OCI-LY3 (cell line): ENCODE results near the gene WFDC2.
A peak's percentile ranks its signal among the peaks of the same experiment; 100 is the strongest.

Source experiments
- H2AFZ ChIP-seq: fragments of 200-600, 300-600 bp; shearing (Covaris generic); 2 replicates; pipeline ENCODE4 v1.6.0; 2014; ENCODE audit warnings: antibody characterized with exemption, low read depth, low read length
- H3K27ac ChIP-seq: fragments of 200-600, 300-600 bp; sonication (generic); 2 replicates; pipeline ENCODE4 v1.5.1; 2014; ENCODE audit warnings: mild to moderate bottlenecking, low read length, moderate library complexity, mixed read lengths
- H3K27me3 ChIP-seq: fragments of 200-600, 300-600 bp; sonication (generic); 2 replicates; pipeline ENCODE4 v1.6.1; 2014; ENCODE audit warnings: low read depth, low read length, mixed read lengths
- H3K36me3 ChIP-seq: fragments of 200-600, 300-600 bp; sonication (generic); replicated peaks from 2 replicates; pipeline ENCODE3; 2014; ENCODE audit warnings: low read depth, low read length, mixed read lengths
- H3K4me1 ChIP-seq: fragments of 300-600, 200-600 bp; sonication (generic); 2 replicates; pipeline ENCODE4 v1.6.1; 2014; ENCODE audit warnings: low read length, mixed read lengths
- H3K4me2 ChIP-seq: fragments of 200-600, 300-600 bp; sonication (generic); 2 replicates; pipeline ENCODE4 v1.6.1; 2014; ENCODE audit warnings: low read length, mixed read lengths
- H3K4me3 ChIP-seq: fragments of 300-600, 200-600 bp; sonication (generic); 2 replicates; pipeline ENCODE4 v1.5.1; 2014; ENCODE audit warnings: antibody characterized with exemption, mild to moderate bottlenecking, low read length, moderate library complexity
- H3K79me2 ChIP-seq: fragments of 300-600, 200-600 bp; shearing (Covaris generic); 2 replicates; pipeline ENCODE4 v1.6.1; 2014; ENCODE audit warnings: mild to moderate bottlenecking, low read length, mixed read lengths
- H3K9ac ChIP-seq: fragments of 300-600, 200-600 bp; shearing (Covaris generic); 2 replicates; pipeline ENCODE4 v1.6.0; 2014; ENCODE audit warnings: mild to moderate bottlenecking, low read length, moderate library complexity
- H3K9me3 ChIP-seq: fragments of 200-600, 300-600 bp; shearing (Covaris generic); 2 replicates; pipeline ENCODE4 v1.6.1; 2014; ENCODE audit warnings: low read length, mixed read lengths; ENCODE audit not compliant: insufficient read depth
- H4K20me1 ChIP-seq: fragments of 200-600, 300-600 bp; sonication (generic); 2 replicates; pipeline ENCODE4 v1.6.1; 2016; ENCODE audit warnings: low read length, mixed read lengths; ENCODE audit not compliant: insufficient read depth
- CTCF ChIP-seq: fragments of 200-600, 300-600 bp; sonication (generic); IDR thresholded peaks from 2 replicates; pipeline ENCODE4 v1.5.1; 2014; ENCODE audit warnings: antibody characterized with exemption, low read length, low read depth
- EZH2phosphoT487 ChIP-seq: fragments of 200-600 bp; shearing (Covaris generic); IDR thresholded peaks from 2 replicates; pipeline ENCODE4 v1.6.1; 2018; ENCODE audit warnings: antibody characterized with exemption, mixed run types, low read depth

WFDC2 gene

GRCh38 chr20:45479822-45480221 lies 10.3 kb downstream of the WFDC2 start:
- no peaks in the 10 kb centered on the region for H4K20me1 ChIP-seq
- H3K36me3 ChIP-seq: no peaks in the 10 kb centered on the region
- peaks cover 51% of the 10 kb centered on the region for H3K27me3 ChIP-seq
- no peak overlapping the region for H3K9ac ChIP-seq
- H3K79me2 ChIP-seq: no peaks in the 10 kb centered on the region
- no peak overlapping the region for H2AFZ ChIP-seq
- no peak overlapping the region for H3K27ac ChIP-seq
- no peaks in the 10 kb centered on the region for H3K4me1 ChIP-seq
- no peaks in the 10 kb centered on the region for H3K9me3 ChIP-seq
- H3K4me2 ChIP-seq: no peak overlapping the region
- no peak overlapping the region for H3K4me3 ChIP-seq
- no peak for TF ChIP-seq EZH2phosphoT487
- no peak for TF ChIP-seq CTCF

- Histone ChIP-seq H3K79me2 (no peaks in the 10 kb centered on the region), H3K9ac (no peak overlapping the region), H3K4me3 (no peak overlapping the region), H3K9me3 (no peaks in the 10 kb centered on the region), H3K36me3 (no peaks in the 10 kb centered on the region), H3K27ac (no peak overlapping the region), H4K20me1 (no peaks in the 10 kb centered on the region), H3K4me1 (no peaks in the 10 kb centered on the region), H2AFZ (no peak overlapping the region), H3K4me2 (no peak overlapping the region), H3K27me3 (peaks cover 69% of the 10 kb centered on the region)
- no peak for TF ChIP-seq CTCF
- no peak for TF ChIP-seq EZH2phosphoT487
Measured at GRCh38 chr20:45484676-45485075, 15.1 kb downstream of the WFDC2 start.

GRCh38 chr20:45485388-45485787 lies 15.8 kb downstream of the WFDC2 start:
- no peaks in the 10 kb centered on the region for H3K36me3 ChIP-seq
- H4K20me1 ChIP-seq: no peaks in the 10 kb centered on the region
- H3K4me3 ChIP-seq: no peak overlapping the region
- H3K4me2 ChIP-seq: no peak overlapping the region
- H3K9ac ChIP-seq: no peak overlapping the region
- no peaks in the 10 kb centered on the region for H3K4me1 ChIP-seq
- peaks cover 76% of the 10 kb centered on the region for H3K27me3 ChIP-seq
- no peak overlapping the region for H3K27ac ChIP-seq
- H3K9me3 ChIP-seq: no peaks in the 10 kb centered on the region
- H3K79me2 ChIP-seq: no peaks in the 10 kb centered on the region
- no peak for TF ChIP-seq CTCF
- H2AFZ ChIP-seq: no peak overlapping the region

- Histone ChIP-seq H3K9ac (no peak overlapping the region), H3K27ac (no peak overlapping the region), H3K36me3 (no peaks in the 10 kb centered on the region), H3K4me3 (no peak overlapping the region), H3K9me3 (no peaks in the 10 kb centered on the region), H3K4me1 (no peaks in the 10 kb centered on the region), H3K4me2 (no peak overlapping the region), H3K27me3 (peaks cover 77% of the 10 kb centered on the region), H3K79me2 (no peaks in the 10 kb centered on the region), H2AFZ (no peak overlapping the region), H4K20me1 (no peaks in the 10 kb centered on the region)
- TF ChIP-seq CTCF: peak; percentile 54
- TF ChIP-seq EZH2phosphoT487: no peak
Measured at GRCh38 chr20:45487231-45487635, 17.7 kb downstream of the WFDC2 start.
